H1 (cell line): Measurements from ENCODE around the gene GRM7. TPM values are rescaled to one million over a fixed set of nuclear protein-coding genes. Genes with fewer than 3 reads are reported as not detected.

Experiments used
- CTCF ChIA-PET: fragments of 300-600 bp; sonication (Branson Sonifier 250); formaldehyde crosslinking; loops from one replicate; lab custom pipeline; 2021; ENCODE audit not compliant: partially characterized antibody; lab: Charles Lee
- POLR2A ChIA-PET: fragments of 300-600 bp; sonication (Branson Sonifier 250); formaldehyde crosslinking; loops from one replicate; lab custom pipeline; 2021; ENCODE audit warnings: inconsistent platforms; ENCODE audit not compliant: partially characterized antibody; lab: Charles Lee
- DNase-seq, 2 experiments: peaks; one replicate each; pipeline versions ENCODE4 v3.0.0 to v3.0.0-alpha.2; 2010 to 2022; ENCODE audit warnings: low spot score in 2 of 2, low read depth in 1 of 2, mixed read lengths in 1 of 2
- FAIRE-seq: peaks from 2 replicates; lab custom pipeline; 2011; peaks lifted over from hg19 to GRCh38; lab: Jason Lieb, UNC
- H2AFZ ChIP-seq: 2 replicates; pipeline ENCODE4 v1.8.1; 2012; ENCODE audit warnings: low read length, inconsistent platforms
- H2AK5ac ChIP-seq: 2 replicates; pipeline ENCODE4 v1.6.1; 2013; ENCODE audit warnings: low read depth, low read length
- H2BK120ac ChIP-seq: replicated peaks from 2 replicates; pipeline ENCODE3; 2013; ENCODE audit warnings: low read depth, low read length, inconsistent platforms
- H2BK12ac ChIP-seq: 2 replicates; pipeline ENCODE4 v1.6.1; 2013; ENCODE audit warnings: low read depth, low read length
- H2BK15ac ChIP-seq: 2 replicates; pipeline ENCODE4 v1.6.1; 2013; ENCODE audit warnings: low read length
- H2BK20ac ChIP-seq: 2 replicates; pipeline ENCODE4 v1.6.1; 2013; ENCODE audit warnings: low read length
- H2BK5ac ChIP-seq: 2 replicates; pipeline ENCODE4 v1.6.1; 2013; ENCODE audit warnings: low read depth, low read length
- H3K14ac ChIP-seq: 2 replicates; pipeline ENCODE4 v1.6.1; 2013; ENCODE audit warnings: inconsistent platforms; ENCODE audit not compliant: insufficient read length
- H3K18ac ChIP-seq: 2 replicates; pipeline ENCODE4 v1.6.1; 2013; ENCODE audit warnings: low read length; ENCODE audit errors: extremely low read depth
- H3K23ac ChIP-seq: 2 replicates; pipeline ENCODE4 v1.6.1; 2013; ENCODE audit warnings: inconsistent platforms; ENCODE audit not compliant: insufficient read length
- H3K23me2 ChIP-seq: 2 replicates; pipeline ENCODE4 v1.6.1; 2013; ENCODE audit warnings: low read depth, low read length
- H3K27ac ChIP-seq: 2 replicates; pipeline ENCODE4 v1.6.1; 2011; ENCODE audit warnings: low read depth, low read length, inconsistent platforms
- H3K27me3 ChIP-seq, 4 experiments: replicated peaks in 1 of 4; 1 replicate in 1 of 4; 2 replicates in 3 of 4; pipeline versions ENCODE4 v1.6.1 to v1.8.1; 2011 to 2013; ENCODE audit warnings: low read length in 3 of 4, mild to moderate bottlenecking in 3 of 4, inconsistent platforms in 2 of 4, mixed read lengths in 2 of 4, moderate library complexity in 1 of 4; ENCODE audit not compliant: control insufficient read depth in 3 of 4, insufficient read depth in 3 of 4; ENCODE audit errors: extremely low read depth in 1 of 4
- H3K36me3 ChIP-seq, 4 experiments: 2 replicates each; pipeline versions ENCODE4 v1.6.1 to v1.8.1; 2011 to 2013; ENCODE audit warnings: mild to moderate bottlenecking in 4 of 4, low read length in 3 of 4, moderate library complexity in 2 of 4, control low read depth in 1 of 4, inconsistent platforms in 1 of 4; ENCODE audit not compliant: insufficient read depth in 4 of 4, control insufficient read depth in 2 of 4
- H3K4ac ChIP-seq: replicated peaks from 2 replicates; pipeline ENCODE3; 2013; ENCODE audit warnings: low read length, low read depth, mixed read lengths, inconsistent platforms; ENCODE audit not compliant: insufficient read length
- H3K4me1 ChIP-seq, 4 experiments: replicated peaks in 1 of 4; 1 replicate in 1 of 4; 2 replicates in 3 of 4; pipeline versions ENCODE4 v1.6.1 to v1.8.1; 2011 to 2013; ENCODE audit warnings: low read length in 3 of 4, inconsistent platforms in 2 of 4, mixed read lengths in 1 of 4; ENCODE audit not compliant: insufficient read depth in 4 of 4, control insufficient read depth in 3 of 4
- H3K4me2 ChIP-seq, 2 experiments: 2 replicates each; pipeline versions ENCODE4 v1.6.1 to v1.8.1; 2011 to 2013; ENCODE audit warnings: low read depth in 2 of 2, low read length in 2 of 2, control low read depth in 1 of 2, inconsistent platforms in 1 of 2, mild to moderate bottlenecking in 1 of 2; ENCODE audit not compliant: insufficient read depth in 1 of 2
- H3K4me3 ChIP-seq, 4 experiments: fragments of 200-600, 300-600 bp in 1 of 4; sonication (generic), shearing (Covaris generic), sonication (Bioruptor Twin) in 1 of 4; 2 replicates each; pipeline versions ENCODE4 v1.5.1 to v1.8.1; 2011 to 2016; ENCODE audit warnings: low read length in 4 of 4, low read depth in 3 of 4, control low read depth in 2 of 4, inconsistent platforms in 2 of 4, mild to moderate bottlenecking in 2 of 4, mixed read lengths in 1 of 4, moderate library complexity in 1 of 4; ENCODE audit not compliant: insufficient read depth in 2 of 4; ENCODE audit errors: extremely low read depth in 1 of 4
- H3K56ac ChIP-seq: replicated peaks from 2 replicates; pipeline ENCODE3; 2013; ENCODE audit warnings: low read depth, mild to moderate bottlenecking, mixed read lengths, low read length, inconsistent platforms; ENCODE audit not compliant: insufficient read length
- H3K79me1 ChIP-seq: 2 replicates; pipeline ENCODE4 v1.6.1; 2013; ENCODE audit warnings: low read depth, low read length, control low read depth
- H3K79me2 ChIP-seq, 2 experiments: 2 replicates each; pipeline versions ENCODE4 v1.6.1 to v1.8.1; 2012 to 2013; ENCODE audit warnings: low read length in 2 of 2, mild to moderate bottlenecking in 2 of 2, inconsistent platforms in 1 of 2; ENCODE audit not compliant: insufficient read depth in 2 of 2, control insufficient read depth in 1 of 2
- H3K9ac ChIP-seq, 4 experiments: replicated peaks in 1 of 4; 1 replicate in 1 of 4; 2 replicates in 3 of 4; pipeline versions ENCODE4 v1.6.1 to v1.8.1; 2011 to 2013; ENCODE audit warnings: low read depth in 3 of 4, low read length in 3 of 4, control low read depth in 2 of 4, mild to moderate bottlenecking in 2 of 4, moderate library complexity in 2 of 4, inconsistent platforms in 1 of 4; ENCODE audit errors: extremely low read depth in 1 of 4
- H3K9me3 ChIP-seq, 2 experiments: 2 replicates each; pipeline versions ENCODE4 v1.6.1 to v1.8.1; 2012 to 2013; ENCODE audit warnings: mild to moderate bottlenecking in 2 of 2, moderate library complexity in 2 of 2, control low read depth in 1 of 2, inconsistent platforms in 1 of 2, low read depth in 1 of 2, low read length in 1 of 2, mixed read lengths in 1 of 2; ENCODE audit not compliant: insufficient read depth in 2 of 2
- H4K20me1 ChIP-seq, 2 experiments: replicated peaks in 1 of 2; 2 replicates each; pipeline versions ENCODE3 to v1.8.1; 2011 to 2013; ENCODE audit warnings: inconsistent platforms in 2 of 2, low read length in 2 of 2, mild to moderate bottlenecking in 1 of 2; ENCODE audit not compliant: insufficient read depth in 2 of 2, control insufficient read depth in 1 of 2
- H4K5ac ChIP-seq: 2 replicates; pipeline ENCODE4 v1.6.1; 2013; ENCODE audit warnings: low read length, low read depth, mixed read lengths, inconsistent platforms; ENCODE audit not compliant: insufficient read length
- H4K8ac ChIP-seq: 2 replicates; pipeline ENCODE4 v1.8.0; 2013; ENCODE audit warnings: mild to moderate bottlenecking, moderate library complexity, low read length, inconsistent platforms; ENCODE audit not compliant: insufficient read depth; ENCODE audit errors: extremely low read depth
- H4K91ac ChIP-seq: replicated peaks from 2 replicates; pipeline ENCODE3; 2013; ENCODE audit warnings: low read length, mixed read lengths, inconsistent platforms; ENCODE audit not compliant: insufficient read length
- BCL11A ChIP-seq, 2 experiments: IDR thresholded peaks; one replicate each; pipeline ENCODE4 v1.6.1; 2011; ENCODE audit warnings: low read depth in 2 of 2, low read length in 2 of 2, mild to moderate bottlenecking in 2 of 2
- CBX5 ChIP-seq: fragments of 300-800, 300-1000 bp; sonication (generic); IDR thresholded peaks from 2 replicates; pipeline ENCODE4 v1.7.1; 2016; ENCODE audit warnings: antibody characterized with exemption, low read length, low read depth
- CREB1 ChIP-seq: IDR thresholded peaks from 2 replicates; pipeline ENCODE4 v1.6.1; 2012; ENCODE audit warnings: inconsistent platforms
- EP300 ChIP-seq, 2 experiments: IDR thresholded peaks; 1 replicate in 1 of 2; 2 replicates in 1 of 2; pipeline ENCODE4 v1.6.1; 2011 to 2012; ENCODE audit warnings: low read depth in 2 of 2, low read length in 2 of 2, mild to moderate bottlenecking in 2 of 2, borderline replicate concordance in 1 of 2, inconsistent platforms in 1 of 2, moderate library complexity in 1 of 2
- JUN ChIP-seq: IDR thresholded peaks from 2 replicates; pipeline ENCODE4 v1.6.1; 2011; ENCODE audit warnings: low read depth, mild to moderate bottlenecking, improper control_type of control experiment, low read length
- NANOG ChIP-seq: IDR thresholded peaks from 2 replicates; pipeline ENCODE4 v1.6.1; 2011; ENCODE audit warnings: low read length, low read depth, mild to moderate bottlenecking, inconsistent platforms; ENCODE audit not compliant: insufficient read depth, poor library complexity, severe bottlenecking
- RAD21 ChIP-seq, 2 experiments: IDR thresholded peaks in 1 of 2; conservative IDR thresholded peaks in 1 of 2; 2 replicates each; pipeline ENCODE4 v1.6.1; 2011; ENCODE audit warnings: low read depth in 2 of 2, low read length in 2 of 2, improper control_type of control experiment in 1 of 2, inconsistent platforms in 1 of 2, mild to moderate bottlenecking in 1 of 2, moderate library complexity in 1 of 2
- SAP30 ChIP-seq: fragments of 300-600 bp; sonication (generic); IDR thresholded peaks from 2 replicates; pipeline ENCODE4 v1.7.1; 2012; ENCODE audit warnings: low read length, moderate library complexity, mild to moderate bottlenecking, inconsistent platforms; ENCODE audit not compliant: insufficient read depth, insufficient replicate concordance
- SP2 ChIP-seq: IDR thresholded peaks from 2 replicates; pipeline ENCODE4 v1.6.1; 2012; ENCODE audit warnings: mild to moderate bottlenecking, low read length, inconsistent platforms
- ZNF274 ChIP-seq: IDR thresholded peaks from 2 replicates; pipeline ENCODE4 v1.7.0; 2012; ENCODE audit warnings: low read length, borderline replicate concordance; ENCODE audit errors: extremely low read depth
- WGBS, 2 experiments: shearing (Covaris generic) in 1 of 2; methylation state at CpG; one replicate each; pipeline versions ENCODE4 v1.1.6 to v1.1.7; 2013 to 2015; ENCODE audit warnings: low lambda C conversion rate in 2 of 2, mixed read lengths in 2 of 2, inconsistent platforms in 1 of 2, low coverage in 1 of 2, missing lambda C conversion rate in 1 of 2; ENCODE audit not compliant: insufficient replicate concordance in 2 of 2, insufficient coverage in 1 of 2, insufficient read length in 1 of 2; ENCODE audit errors: extremely low coverage in 1 of 2, missing lambda C conversion rate in 1 of 2; 5-methylcytosine and 5-hydroxymethylcytosine counted together
- polyA plus RNA-seq, 7 experiments: library from polyadenylated mRNA; depleted of rRNA in 3 of 7; stranded (reverse) in 5 of 7; unstranded in 2 of 7; fragments of >200 nt in 5 of 7; fragments of 200-250 nt in 2 of 7; gene quantifications; 1 replicate in 5 of 7; 2 replicates in 1 of 7; 4 replicates in 1 of 7; pipeline versions ENCODE4 v1.2.1 to v1.2.3, GENCODE V29; 2011 to 2013; ENCODE audit warnings: missing spikeins in 2 of 7, mixed read lengths in 2 of 7
- total RNA-seq: library from RNA; stranded (reverse); fragmentation: NEBNext Ultra II Directional; extraction: Animal tissue kit (Norgen Biotek cat#: 25700); gene quantifications from 2 replicates; pipeline ENCODE4 v1.2.1, GENCODE V29; 2021
- TF ChIP-seq, protein P1 (sequence below): IDR thresholded peaks from 2 replicates; pipeline ENCODE4 v1.6.1; 2012; ENCODE audit warnings: low read length, inconsistent platforms

Gene GRM7
- total and polyA plus RNA-seq, 2 of the 8 experiments (the other 6 are each of a cell fraction or from before 2014, with no cell fraction given): 0.17 to 0.24 TPM

DNA sequence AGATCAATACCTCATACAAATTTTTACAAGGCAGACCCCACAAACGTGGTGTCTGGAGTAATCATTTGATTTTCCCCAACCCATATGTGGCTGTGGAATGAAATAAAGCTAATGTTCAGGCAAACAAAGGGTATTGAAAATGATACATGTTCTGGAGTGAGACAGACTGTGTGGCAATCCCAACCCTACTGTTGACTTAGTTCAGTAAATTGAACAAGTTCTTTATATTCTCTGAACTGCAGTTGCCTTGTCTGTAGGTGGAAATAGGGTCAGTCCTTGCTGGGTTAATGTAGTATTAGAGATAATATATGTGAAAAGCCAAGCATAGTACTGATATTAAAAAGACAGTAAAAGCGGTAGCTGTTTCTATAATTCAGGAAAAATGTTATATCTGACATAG, 69.0 kb downstream of the GRM7 start:
- Histone ChIP-seq H3K4ac (no peak overlapping the region), H3K79me1 (no peaks in the 10 kb centered on the region), H4K8ac (no peak overlapping the region), H3K56ac (no peak overlapping the region), H3K4me2 (no peak overlapping the region), H3K14ac (no peak overlapping the region), H3K4me1 (no peaks in the 10 kb centered on the region), H3K36me3 (no peaks in the 10 kb centered on the region), H2AFZ (no peak overlapping the region), H4K5ac (no peak overlapping the region), H3K9ac (no peak overlapping the region), H2BK5ac (no peak overlapping the region), H4K91ac (no peak overlapping the region), H3K18ac (no peak overlapping the region), H3K27me3 (no peaks in the 10 kb centered on the region), H3K79me2 (no peaks in the 10 kb centered on the region), H2BK20ac (no peak overlapping the region), H3K4me3 (no peak overlapping the region), H3K27ac (no peak overlapping the region), H4K20me1 (no peaks in the 10 kb centered on the region), H2BK120ac (no peak overlapping the region), H3K23me2 (no peaks in the 10 kb centered on the region), H3K9me3 (no peaks in the 10 kb centered on the region), H3K23ac (no peak overlapping the region), H2AK5ac (no peak overlapping the region), H2BK12ac (no peak overlapping the region), H2BK15ac (no peak overlapping the region)
- FAIRE-seq (no peak), DNase-seq (no peak)
- TF ChIP-seq ZNF274: no peak
- no peak for TF ChIP-seq RAD21 (IDR thresholded peaks at IDR 0.05 in 1 of 2, conservative IDR thresholded peaks at IDR 0.05 in 1 of 2; ENCODE audit: low read depth in 2 of 2, low read length in 2 of 2)
- TF ChIP-seq, protein P1, sequence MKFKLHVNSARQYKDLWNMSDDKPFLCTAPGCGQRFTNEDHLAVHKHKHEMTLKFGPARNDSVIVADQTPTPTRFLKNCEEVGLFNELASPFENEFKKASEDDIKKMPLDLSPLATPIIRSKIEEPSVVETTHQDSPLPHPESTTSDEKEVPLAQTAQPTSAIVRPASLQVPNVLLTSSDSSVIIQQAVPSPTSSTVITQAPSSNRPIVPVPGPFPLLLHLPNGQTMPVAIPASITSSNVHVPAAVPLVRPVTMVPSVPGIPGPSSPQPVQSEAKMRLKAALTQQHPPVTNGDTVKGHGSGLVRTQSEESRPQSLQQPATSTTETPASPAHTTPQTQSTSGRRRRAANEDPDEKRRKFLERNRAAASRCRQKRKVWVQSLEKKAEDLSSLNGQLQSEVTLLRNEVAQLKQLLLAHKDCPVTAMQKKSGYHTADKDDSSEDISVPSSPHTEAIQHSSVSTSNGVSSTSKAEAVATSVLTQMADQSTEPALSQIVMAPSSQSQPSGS: no peak
- TF ChIP-seq NANOG: no peak
- TF ChIP-seq BCL11A (IDR thresholded peaks at IDR 0.05; ENCODE audit: low read depth in 2 of 2, low read length in 2 of 2): no peak
- TF ChIP-seq EP300 (IDR thresholded peaks at IDR 0.05; ENCODE audit: borderline replicate concordance in 1 of 2, low read depth in 2 of 2, low read length in 2 of 2): no peak
- TF ChIP-seq CBX5: no peak
- TF ChIP-seq SP2: no peak
- no peak for TF ChIP-seq CREB1
- no peak for TF ChIP-seq JUN
- TF ChIP-seq SAP30: no peak
- WGBS, 2 experiments: 85% methylated on average over 2 of the region's 2 CpGs; no CpG with 5 or more reads in 1 of the 2 experiments
- CTCF ChIA-PET: interaction anchor here (0.8 to 1.4 kb wide), 2 partner anchors 20 to 214 kb away, joined by 3 read pairs; no protein-coding TSS in a partner anchor
- POLR2A ChIA-PET: no interaction called here
